WTC11 (cell line): ENCODE data around the gene PLCH2. TPM values are rescaled to one million over a fixed set of nuclear protein-coding genes. Genes with fewer than 3 reads are reported as not detected.

Experiments
- ATAC-seq: fragments of 200-7000 bp; cut with Tn5 transposase; 2 replicates; pipeline ENCODE4 v1.10.0; 2021; ENCODE audit warnings: mild to moderate bottlenecking, moderate library complexity
- CTCF ChIA-PET: fragments of 300-600 bp; sonication (Branson Sonifier 250); formaldehyde crosslinking; loops from one replicate; lab custom pipeline; 2021; ENCODE audit warnings: antibody characterized with exemption; lab: Charles Lee
- POLR2A ChIA-PET: fragments of 350-600 bp; sonication (Branson Sonifier 250); formaldehyde crosslinking; loops from one replicate; lab custom pipeline; 2021; ENCODE audit warnings: antibody characterized with exemption; lab: Charles Lee
- DNase-seq: peaks from one replicate; pipeline ENCODE4 v3.0.0; 2021; ENCODE audit warnings: low spot score
- H3K27ac Mint-ChIP-seq: 2 replicates; pipeline ENCODE4 v1.8.0; 2021; ENCODE audit warnings: mixed read lengths
- H3K27me3 Mint-ChIP-seq: 2 replicates; pipeline ENCODE4 v1.8.0; 2021; ENCODE audit warnings: low read depth, mild to moderate bottlenecking, moderate library complexity, mixed read lengths
- H3K36me3 Mint-ChIP-seq: 2 replicates; pipeline ENCODE4 v1.8.0; 2021; ENCODE audit warnings: mixed read lengths
- H3K4me1 Mint-ChIP-seq: 2 replicates; pipeline ENCODE4 v1.8.0; 2022; ENCODE audit warnings: mixed read lengths
- H3K4me3 Mint-ChIP-seq: 2 replicates; pipeline ENCODE4 v1.8.0; 2021; ENCODE audit warnings: mild to moderate bottlenecking, moderate library complexity, mixed read lengths
- H3K9me3 Mint-ChIP-seq: 2 replicates; pipeline ENCODE4 v1.8.0; 2021; ENCODE audit warnings: mixed read lengths
- ATF1 ChIP-seq: sonication (generic); formaldehyde crosslinking; IDR thresholded peaks from 2 replicates; pipeline ENCODE4 v1.8.1; 2023; ENCODE audit warnings: mild to moderate bottlenecking, moderate library complexity, missing genetic modification reagents
- ATF2 ChIP-seq: sonication (generic); formaldehyde crosslinking; IDR thresholded peaks from 2 replicates; pipeline ENCODE4 v1.8.1; 2022; ENCODE audit warnings: low read depth, missing genetic modification reagents, borderline replicate concordance
- CBFB ChIP-seq: sonication (generic); formaldehyde crosslinking; IDR thresholded peaks from 2 replicates; pipeline ENCODE4 v1.8.1; 2022; ENCODE audit warnings: mild to moderate bottlenecking, low read depth, missing genetic modification reagents
- ELF4 ChIP-seq: sonication (generic); formaldehyde crosslinking; IDR thresholded peaks from 2 replicates; pipeline ENCODE4 v1.8.1; 2022; ENCODE audit warnings: low read depth, mild to moderate bottlenecking, moderate library complexity, missing genetic modification reagents
- GRHL2 ChIP-seq: fragments of 250-450 bp; sonication (Bioruptor Pico); IDR thresholded peaks from 2 replicates; pipeline ENCODE4 v1.8.0; 2022; ENCODE audit warnings: mild to moderate bottlenecking, moderate library complexity; ENCODE audit not compliant: insufficient replicate concordance, severe bottlenecking
- JUN ChIP-seq: sonication (generic); formaldehyde crosslinking; IDR thresholded peaks from 2 replicates; pipeline ENCODE4 v1.8.0; 2023; ENCODE audit warnings: mild to moderate bottlenecking, missing genetic modification reagents
- NR2C2 ChIP-seq: sonication (generic); formaldehyde crosslinking; IDR thresholded peaks from 2 replicates; pipeline ENCODE4 v1.8.0; 2022; ENCODE audit warnings: mild to moderate bottlenecking, missing genetic modification reagents
- PRDM15 ChIP-seq: sonication (generic); formaldehyde crosslinking; IDR thresholded peaks from 2 replicates; pipeline ENCODE4 v1.8.0; 2022; ENCODE audit warnings: missing genetic modification reagents
- TEAD1 ChIP-seq: sonication (generic); formaldehyde crosslinking; IDR thresholded peaks from 2 replicates; pipeline ENCODE4 v1.8.0; 2022; ENCODE audit warnings: mild to moderate bottlenecking, missing genetic modification reagents
- TP53 ChIP-seq: sonication (generic); formaldehyde crosslinking; IDR thresholded peaks from 2 replicates; pipeline ENCODE4 v1.8.1; 2023; ENCODE audit warnings: mild to moderate bottlenecking, missing genetic modification reagents
- ZBTB21 ChIP-seq: sonication (generic); formaldehyde crosslinking; IDR thresholded peaks from 2 replicates; pipeline ENCODE4 v1.8.1; 2023; ENCODE audit warnings: mild to moderate bottlenecking, missing genetic modification reagents, borderline replicate concordance
- ZNF219 ChIP-seq: sonication (generic); formaldehyde crosslinking; IDR thresholded peaks from 2 replicates; pipeline ENCODE4 v1.8.0; 2023; ENCODE audit warnings: missing genetic modification reagents, mild to moderate bottlenecking, borderline replicate concordance
- ZNF423 ChIP-seq: fragments of 250-450 bp; sonication (Bioruptor Pico); IDR thresholded peaks from 2 replicates; pipeline ENCODE4 v2.1.2; 2022; ENCODE audit warnings: mild to moderate bottlenecking, moderate library complexity
- ZNF671 ChIP-seq: fragments of 250-450 bp; sonication (Bioruptor Pico); IDR thresholded peaks from 2 replicates; pipeline ENCODE4 v1.8.0; 2021; ENCODE audit warnings: mild to moderate bottlenecking
- total RNA-seq: library from RNA; stranded (reverse); gene quantifications from 3 replicates; pipeline ENCODE4 v1.2.3, GENCODE V29; 2021
- TF ChIP-seq, protein P1 (sequence below): sonication (generic); formaldehyde crosslinking; IDR thresholded peaks from 2 replicates; pipeline ENCODE4 v1.8.0; 2022; ENCODE audit warnings: mild to moderate bottlenecking, missing genetic modification reagents
- TF ChIP-seq, protein P2 (sequence below): sonication (generic); formaldehyde crosslinking; IDR thresholded peaks from 2 replicates; pipeline ENCODE4 v1.8.0; 2022; ENCODE audit warnings: mild to moderate bottlenecking, missing genetic modification reagents
- TF ChIP-seq, protein P3 (sequence below): fragments of 250-450 bp; sonication (Bioruptor Pico); IDR thresholded peaks from 2 replicates; pipeline ENCODE4 v1.9.0; 2021; ENCODE audit warnings: mild to moderate bottlenecking

Gene PLCH2
- total RNA-seq, 1 experiment from 2014 or later: 0.17 TPM

DNA sequence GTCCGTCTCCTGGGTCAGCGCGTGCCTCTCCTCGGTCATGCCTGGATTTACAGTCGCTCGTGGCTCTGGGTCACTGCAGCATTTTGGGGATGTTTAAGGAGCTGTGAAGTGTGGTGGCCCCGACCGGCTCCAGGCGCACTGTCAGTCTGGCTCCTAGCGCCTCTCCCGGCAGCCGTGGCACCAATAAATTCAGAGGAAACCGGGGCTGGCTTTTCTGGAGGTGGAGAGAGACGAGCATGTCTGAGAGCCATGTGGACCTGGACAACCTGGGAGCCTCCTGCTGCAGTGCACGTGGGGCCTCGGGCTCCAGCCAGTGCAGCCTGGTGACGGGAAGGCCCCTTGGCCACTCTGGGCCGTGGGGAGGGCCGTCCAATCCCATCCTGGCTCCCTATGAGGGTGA lies 17.1 kb downstream of the PLCH2 start:
- H3K4me3 Mint-ChIP-seq: no peak overlapping the region
- no peak for DNase-seq
- ATAC-seq: no peak
- H3K27me3 Mint-ChIP-seq: no peaks in the 10 kb centered on the region; the same call in 1 of the 2 replicates
- ChIA-PET CTCF (no interaction called here), POLR2A (no interaction called here)
- H3K27ac Mint-ChIP-seq: no peak overlapping the region
- no peaks in the 10 kb centered on the region for H3K4me1 Mint-ChIP-seq
- peaks cover 5% of the 10 kb centered on the region; the same call in 1 of the 2 replicates for H3K36me3 Mint-ChIP-seq
- H3K9me3 Mint-ChIP-seq: peaks cover 8% of the 10 kb centered on the region
- TF ChIP-seq ZNF671 (CRISPR knock-in tag) (no peak), ELF4 (CRISPR knock-in tag) (no peak), ZBTB21 (no peak), JUN (CRISPR knock-in tag) (no peak), GRHL2 (CRISPR knock-in tag) (no peak), ZNF423 (CRISPR knock-in tag) (no peak), NR2C2 (CRISPR knock-in tag) (no peak), PRDM15 (CRISPR knock-in tag) (no peak), ATF2 (CRISPR knock-in tag) (no peak), ZNF219 (CRISPR knock-in tag) (no peak), CBFB (CRISPR knock-in tag) (no peak), TEAD1 (no peak)
- TF ChIP-seq, protein P1, sequence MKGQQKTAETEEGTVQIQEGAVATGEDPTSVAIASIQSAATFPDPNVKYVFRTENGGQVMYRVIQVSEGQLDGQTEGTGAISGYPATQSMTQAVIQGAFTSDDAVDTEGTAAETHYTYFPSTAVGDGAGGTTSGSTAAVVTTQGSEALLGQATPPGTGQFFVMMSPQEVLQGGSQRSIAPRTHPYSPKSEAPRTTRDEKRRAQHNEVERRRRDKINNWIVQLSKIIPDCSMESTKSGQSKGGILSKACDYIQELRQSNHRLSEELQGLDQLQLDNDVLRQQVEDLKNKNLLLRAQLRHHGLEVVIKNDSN: no peak
- TF ChIP-seq, protein P2, sequence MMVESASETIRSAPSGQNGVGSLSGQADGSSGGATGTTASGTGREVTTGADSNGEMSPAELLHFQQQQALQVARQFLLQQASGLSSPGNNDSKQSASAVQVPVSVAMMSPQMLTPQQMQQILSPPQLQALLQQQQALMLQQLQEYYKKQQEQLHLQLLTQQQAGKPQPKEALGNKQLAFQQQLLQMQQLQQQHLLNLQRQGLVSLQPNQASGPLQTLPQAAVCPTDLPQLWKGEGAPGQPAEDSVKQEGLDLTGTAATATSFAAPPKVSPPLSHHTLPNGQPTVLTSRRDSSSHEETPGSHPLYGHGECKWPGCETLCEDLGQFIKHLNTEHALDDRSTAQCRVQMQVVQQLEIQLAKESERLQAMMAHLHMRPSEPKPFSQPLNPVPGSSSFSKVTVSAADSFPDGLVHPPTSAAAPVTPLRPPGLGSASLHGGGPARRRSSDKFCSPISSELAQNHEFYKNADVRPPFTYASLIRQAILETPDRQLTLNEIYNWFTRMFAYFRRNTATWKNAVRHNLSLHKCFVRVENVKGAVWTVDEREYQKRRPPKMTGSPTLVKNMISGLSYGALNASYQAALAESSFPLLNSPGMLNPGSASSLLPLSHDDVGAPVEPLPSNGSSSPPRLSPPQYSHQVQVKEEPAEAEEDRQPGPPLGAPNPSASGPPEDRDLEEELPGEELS (CRISPR knock-in tag): no peak

DNA sequence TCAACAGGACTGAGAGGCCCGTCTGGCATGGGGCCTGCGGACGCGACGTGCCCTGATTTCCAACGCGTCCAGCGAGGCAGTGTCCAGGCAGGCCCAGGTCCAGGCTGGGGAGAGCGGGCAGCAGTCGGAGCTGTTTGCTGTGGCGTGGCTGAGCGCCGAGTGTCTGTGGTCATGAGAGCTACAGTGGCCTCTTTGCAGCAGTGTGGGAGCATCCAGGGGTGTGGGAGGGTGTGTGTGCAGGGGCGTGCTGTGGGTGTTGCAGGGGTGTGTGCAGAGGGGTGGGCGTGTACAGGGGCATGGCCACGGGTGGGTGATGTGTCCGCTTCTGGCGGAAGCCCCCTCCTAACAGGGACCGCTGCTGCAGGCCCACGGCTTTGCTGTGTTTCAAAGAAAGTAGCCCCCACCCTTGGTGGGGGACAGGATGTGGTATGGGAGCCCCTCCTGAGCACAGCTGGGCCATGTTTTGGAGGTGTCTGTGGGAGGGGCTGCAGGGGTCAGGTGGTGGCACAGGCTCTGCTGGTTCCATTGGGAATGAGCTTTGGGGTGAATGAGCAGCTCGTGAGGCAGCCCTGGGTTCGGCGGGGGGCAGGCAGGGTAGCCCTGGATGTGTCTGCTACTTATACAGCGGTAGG lies 17.7 kb downstream of the PLCH2 start:
- H3K27ac Mint-ChIP-seq: no peak overlapping the region
- no peak for DNase-seq
- peaks cover 3% of the 10 kb centered on the region; the same call in 1 of the 2 replicates for H3K36me3 Mint-ChIP-seq
- no peak for ATAC-seq
- no peak overlapping the region for H3K4me3 Mint-ChIP-seq
- H3K27me3 Mint-ChIP-seq: no peaks in the 10 kb centered on the region; the same call in 1 of the 2 replicates
- POLR2A ChIA-PET: no interaction called here
- no peak for TF ChIP-seq ATF1
- TF ChIP-seq CBFB (CRISPR knock-in tag): no peak
- TF ChIP-seq, protein P3, sequence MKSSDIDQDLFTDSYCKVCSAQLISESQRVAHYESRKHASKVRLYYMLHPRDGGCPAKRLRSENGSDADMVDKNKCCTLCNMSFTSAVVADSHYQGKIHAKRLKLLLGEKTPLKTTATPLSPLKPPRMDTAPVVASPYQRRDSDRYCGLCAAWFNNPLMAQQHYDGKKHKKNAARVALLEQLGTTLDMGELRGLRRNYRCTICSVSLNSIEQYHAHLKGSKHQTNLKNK: no peak
- no peak for TF ChIP-seq ATF2 (CRISPR knock-in tag)
- no peak for TF ChIP-seq PRDM15 (CRISPR knock-in tag)
- TF ChIP-seq TP53 (CRISPR knock-in tag): no peak
- TF ChIP-seq, all 79 proteins: peak for 0
- Mint-ChIP-seq H3K9me3 (peaks cover 4% of the 10 kb centered on the region), H3K4me1 (no peaks in the 10 kb centered on the region)
- CTCF ChIA-PET: no interaction called here
